ENCODE data around the gene PRSS50.

Gene PRSS50

DNA sequence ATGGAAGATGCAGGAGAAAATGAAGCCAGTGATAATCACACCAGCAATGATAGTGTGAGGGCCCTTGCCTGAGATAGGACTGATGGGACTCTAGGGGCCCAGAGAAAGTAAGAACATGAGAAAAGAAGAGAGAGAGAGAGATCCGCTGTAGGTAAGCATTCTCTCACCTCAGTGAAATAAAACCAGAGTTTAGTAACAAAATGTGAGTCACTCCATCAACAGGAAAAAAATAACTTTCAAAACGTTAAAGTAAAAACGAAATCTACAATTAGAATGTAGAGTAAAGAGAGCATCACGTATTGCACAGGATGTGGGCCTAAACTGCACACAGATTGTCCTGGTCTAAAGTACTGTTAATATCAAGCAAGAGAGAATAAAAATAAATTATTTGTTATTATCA lies 6.8 kb upstream of the PRSS50 start:
- no peak for DNase-seq

DNA sequence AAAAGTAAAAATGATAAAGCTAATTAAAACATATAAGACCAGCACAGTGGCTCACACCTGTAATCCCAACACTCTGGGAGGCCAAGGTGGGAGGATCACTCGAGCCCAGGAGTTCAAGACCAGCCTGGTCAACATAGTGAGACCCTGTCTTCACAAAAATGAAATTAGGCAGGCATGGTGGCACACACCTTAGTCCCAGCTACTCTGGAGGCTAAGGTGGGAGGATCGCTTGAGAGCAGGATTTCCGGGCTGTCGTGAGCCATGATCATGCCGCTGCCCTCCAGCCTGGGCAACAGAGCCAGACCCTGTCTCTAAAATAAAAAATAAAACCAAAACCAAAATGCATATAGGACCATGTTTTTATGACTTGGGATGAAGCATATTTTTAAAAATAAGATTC lies 4.8 kb upstream of the PRSS50 start:
- no peak for DNase-seq

DNA sequence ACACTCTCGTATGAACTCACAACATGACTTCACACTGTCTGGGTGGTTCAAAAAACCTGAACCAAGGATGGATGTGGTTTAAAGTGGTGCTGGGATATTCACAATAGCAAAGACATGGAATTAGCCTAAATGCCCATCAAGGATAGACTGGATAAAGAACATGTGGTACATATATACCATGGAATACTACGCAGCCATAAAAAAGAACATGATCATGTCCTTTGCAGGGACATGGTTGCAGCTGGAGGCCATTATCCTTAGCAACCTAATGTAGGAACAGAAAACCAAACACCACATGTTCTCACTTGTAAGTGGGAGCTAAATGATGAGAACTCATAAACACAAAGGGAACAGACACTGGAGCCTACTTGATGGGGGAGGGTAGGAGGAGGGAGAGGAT lies 3.3 kb upstream of the PRSS50 start:
- DNase-seq = no peak

DNA sequence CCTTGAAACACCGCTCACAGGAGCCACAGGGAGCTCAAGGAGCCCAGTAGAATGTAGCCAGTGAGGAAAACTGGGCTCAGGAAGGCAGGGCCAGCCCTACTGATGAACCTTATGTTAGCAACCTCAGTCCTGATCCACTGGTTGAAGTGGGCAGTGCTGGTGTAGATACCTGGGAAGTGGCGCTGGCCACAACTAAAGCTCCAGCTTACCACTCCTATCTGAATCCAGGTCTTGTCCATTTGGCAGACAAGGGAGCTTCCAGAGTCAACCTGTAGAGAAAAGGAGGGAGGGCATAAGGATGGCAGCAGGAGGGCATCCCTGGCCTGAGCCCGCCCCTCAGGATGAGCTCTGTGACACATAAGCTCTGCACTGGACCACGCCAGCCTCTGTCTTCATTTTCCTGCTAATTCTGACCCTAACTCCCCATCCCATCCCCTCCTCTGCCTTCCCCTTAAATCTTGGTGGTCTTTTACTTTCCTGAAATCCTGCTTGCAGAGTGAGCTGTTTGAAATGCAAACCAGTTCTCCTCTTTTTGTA lies 2.1 kb upstream of the PRSS50 start:
- no peak for DNase-seq

DNA sequence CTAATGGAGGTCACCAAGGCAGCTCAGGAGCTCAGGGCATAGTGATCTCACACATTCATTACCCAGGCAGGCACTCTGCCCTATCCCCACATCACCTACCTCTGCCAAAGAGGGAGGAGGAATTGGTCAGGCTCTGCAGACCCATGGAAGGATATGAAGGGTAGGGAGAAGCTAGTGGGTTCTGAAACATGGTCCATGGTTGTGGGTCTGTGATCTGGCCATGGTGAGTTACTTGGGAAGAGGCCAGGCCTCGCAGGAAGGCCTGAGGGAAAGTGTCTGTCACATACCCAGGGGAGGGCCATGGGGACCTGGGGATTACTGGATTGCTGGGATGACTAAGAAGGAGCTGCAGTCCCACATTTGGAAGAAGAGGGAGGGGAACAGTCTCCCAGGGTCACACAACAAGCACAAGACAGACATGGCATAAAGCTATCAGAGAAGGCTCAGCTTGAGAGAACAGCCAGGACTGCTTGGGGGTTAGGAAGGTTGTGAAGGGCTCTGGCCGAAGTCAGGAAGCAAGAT lies 1.4 kb upstream of the PRSS50 start:
- DNase-seq = no peak

DNA sequence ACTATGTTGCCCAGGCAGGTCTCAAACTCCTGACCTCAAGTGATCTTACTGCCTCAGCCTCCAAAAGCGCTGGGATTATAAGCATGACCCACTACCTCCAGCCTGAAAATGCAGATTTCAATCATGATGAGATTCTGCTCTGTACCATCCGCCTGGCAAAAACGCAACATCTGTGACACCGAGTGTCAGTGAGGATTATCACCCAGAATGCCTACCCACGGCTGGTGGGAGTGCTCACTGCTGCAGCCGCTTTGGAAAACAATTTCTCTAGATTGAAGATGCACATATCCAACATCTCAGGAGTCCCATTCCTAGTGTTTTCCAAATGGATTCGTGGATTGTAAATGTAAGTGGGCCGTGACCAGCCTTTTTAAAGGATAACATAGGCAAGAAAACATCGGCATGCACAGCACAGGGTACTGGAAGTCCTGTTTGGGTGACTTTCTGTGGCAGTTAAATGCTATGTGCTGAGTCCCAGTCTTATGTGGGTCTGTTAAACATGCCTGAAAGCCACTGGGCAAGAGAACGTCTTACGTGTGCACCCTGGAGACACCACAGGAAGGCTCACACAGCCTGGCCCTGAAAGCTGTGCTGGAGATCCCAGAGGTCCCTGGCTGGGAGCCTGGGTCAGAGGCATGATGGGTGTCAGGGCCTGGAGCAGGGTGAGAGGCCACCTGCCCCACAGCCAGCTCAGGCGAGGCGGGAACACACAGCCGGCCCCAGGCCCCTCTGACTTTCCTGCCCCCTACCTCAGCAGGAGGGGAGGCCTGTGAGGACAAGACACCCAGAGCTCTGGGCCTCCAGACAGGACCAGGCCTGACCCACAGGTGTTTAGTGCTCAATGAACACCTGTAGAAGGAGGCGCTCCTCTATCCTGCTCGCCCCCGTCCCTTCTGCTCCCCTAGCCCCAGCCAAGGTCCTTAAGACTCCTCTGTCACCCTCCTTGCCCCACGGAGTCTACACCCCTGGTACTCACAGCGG lies 918 bp downstream of the PRSS50 start:
- no peak for DNase-seq

DNA sequence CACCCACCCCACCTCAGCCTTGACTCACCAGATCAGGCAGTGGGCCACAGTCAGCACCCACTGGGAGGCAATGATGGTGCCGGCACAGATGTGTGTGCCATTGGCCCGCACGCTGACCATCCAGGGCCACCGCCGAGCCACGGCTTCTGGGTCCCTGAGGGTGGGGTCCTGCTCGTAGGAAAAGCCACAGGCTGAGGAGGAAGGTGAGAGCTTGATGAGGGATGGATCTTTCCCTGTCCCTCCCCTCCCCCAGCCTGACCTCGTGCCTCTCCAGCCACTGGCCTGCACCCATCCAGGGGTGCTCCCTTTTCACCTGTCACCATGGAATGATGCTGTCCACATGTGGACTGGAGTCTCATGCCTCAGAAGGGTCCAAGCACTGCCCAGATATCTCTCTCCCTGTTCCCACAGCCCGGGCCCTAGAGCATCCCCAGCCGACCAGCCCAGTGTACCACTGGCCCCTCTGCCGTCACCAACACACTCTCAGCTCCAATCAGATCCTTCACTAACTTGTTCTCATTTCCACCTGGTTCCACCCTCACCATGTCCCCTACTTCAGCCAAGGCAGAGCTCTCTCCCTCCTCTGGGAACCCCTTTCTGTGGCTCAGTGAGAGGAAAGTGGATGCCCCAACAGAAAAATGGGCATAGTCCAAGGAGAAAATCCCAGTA lies 2.0 kb downstream of the PRSS50 start:
- DNase-seq = no peak

DNA sequence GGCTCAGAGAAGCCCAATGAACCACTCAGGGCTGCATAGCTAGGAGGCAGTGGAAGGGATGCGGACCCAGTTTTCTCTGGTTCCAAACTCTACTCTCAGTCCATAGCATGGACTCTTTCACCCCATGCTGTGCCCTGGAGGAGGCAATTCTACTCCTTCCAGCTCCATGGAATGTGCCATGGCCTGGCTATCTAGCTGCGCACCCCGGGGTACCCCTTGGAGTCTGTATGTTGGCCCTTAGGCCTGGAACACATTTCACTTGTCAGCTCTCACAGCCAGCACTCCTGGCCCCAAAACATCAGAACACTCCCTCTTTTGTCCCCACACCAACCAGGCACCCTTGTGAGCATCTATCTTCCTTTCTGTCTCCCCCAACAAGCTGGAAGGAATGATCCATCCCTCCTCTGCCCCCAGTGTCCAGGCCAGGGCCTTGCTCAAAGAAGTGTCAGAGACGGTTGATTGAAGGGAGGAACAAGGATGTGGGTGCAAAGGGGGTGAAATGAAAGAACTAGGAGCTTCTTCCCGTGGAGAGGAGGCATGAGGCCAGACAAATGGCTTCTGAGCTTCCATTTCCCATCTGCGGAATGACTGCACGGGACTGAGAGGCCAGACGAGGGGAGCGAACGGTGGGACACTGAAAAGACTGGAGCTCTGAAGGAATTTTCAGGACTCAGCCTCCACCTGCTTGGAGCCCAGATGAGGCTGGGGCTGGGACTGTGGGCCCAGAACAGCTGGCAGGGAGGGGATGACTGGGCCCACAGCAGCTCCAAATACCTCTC lies 2.8 kb downstream of the PRSS50 start:
- DNase-seq = no peak

DNA sequence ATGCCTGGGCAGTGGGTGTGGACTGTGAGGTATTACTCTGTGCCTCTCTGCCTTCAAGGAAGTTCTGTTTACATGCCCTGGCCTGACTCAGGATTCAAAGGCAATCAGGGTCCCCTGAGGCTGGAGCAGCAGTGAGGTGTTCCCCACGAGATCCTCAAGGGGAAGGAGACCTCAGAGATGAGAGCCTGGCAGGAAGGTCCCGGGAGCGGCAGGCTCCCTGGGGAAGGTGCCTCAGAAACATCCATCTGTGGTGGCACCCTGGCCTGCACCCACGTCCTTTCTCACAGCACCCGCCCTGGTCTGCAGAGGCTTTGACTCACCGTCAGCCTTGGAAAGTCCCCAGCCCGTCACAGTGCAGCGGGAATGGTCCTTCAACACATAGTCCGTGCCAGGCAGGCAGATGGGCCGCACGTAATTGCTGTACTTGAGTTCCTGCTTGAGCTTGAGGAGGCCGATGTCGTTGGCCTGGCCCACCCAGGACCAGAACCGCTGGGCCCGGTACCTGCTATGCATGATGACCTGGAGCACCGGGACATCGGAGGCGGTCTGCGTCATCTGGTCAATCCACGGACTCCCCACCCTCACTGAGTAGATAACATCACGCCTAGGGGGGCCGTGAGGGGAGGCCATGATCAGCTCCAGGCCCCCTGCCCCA lies 3.6 kb downstream of the PRSS50 start:
- DNase-seq = no peak

DNA sequence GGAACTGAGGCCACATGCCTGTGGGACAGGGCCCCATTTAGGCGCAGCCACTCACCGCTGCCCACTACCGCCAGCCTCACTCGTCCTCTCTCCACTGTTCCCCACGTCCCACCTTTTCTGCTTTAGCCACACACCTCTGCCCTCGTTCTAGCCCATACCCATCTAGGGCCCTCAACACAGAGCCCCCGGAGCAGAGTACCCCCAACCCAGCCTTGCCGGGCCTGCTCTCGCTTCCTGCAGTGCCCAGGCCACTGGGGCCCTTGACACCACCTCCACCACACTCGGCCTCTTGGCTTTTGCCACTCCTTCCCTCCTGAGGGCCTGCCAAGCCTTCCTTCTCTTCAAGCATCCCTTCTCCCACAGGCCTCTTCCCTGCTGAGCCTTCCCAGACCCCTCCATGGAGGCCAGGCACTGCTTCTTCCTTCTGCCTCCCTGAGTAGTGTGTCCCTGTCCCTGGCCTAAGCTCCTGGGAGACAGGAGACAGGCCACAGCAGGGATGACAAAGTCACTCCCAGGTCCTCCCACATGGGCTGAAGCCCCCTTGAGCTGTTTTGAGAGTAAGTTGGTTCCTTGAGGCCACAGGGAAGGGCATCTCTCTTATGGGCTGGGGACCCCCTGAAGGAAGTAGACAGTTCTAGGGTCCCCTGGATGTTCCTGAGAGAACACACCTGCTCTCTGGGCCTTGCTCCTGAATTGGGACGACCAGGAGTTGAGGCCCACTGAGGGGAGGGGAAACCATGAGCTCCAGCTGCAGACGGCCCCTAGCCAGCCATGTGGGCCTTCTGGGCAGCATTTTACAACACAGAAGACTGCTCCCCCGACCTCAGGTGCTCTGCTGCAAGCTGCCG lies 4.4 kb downstream of the PRSS50 start:
- no peak for DNase-seq

DNA sequence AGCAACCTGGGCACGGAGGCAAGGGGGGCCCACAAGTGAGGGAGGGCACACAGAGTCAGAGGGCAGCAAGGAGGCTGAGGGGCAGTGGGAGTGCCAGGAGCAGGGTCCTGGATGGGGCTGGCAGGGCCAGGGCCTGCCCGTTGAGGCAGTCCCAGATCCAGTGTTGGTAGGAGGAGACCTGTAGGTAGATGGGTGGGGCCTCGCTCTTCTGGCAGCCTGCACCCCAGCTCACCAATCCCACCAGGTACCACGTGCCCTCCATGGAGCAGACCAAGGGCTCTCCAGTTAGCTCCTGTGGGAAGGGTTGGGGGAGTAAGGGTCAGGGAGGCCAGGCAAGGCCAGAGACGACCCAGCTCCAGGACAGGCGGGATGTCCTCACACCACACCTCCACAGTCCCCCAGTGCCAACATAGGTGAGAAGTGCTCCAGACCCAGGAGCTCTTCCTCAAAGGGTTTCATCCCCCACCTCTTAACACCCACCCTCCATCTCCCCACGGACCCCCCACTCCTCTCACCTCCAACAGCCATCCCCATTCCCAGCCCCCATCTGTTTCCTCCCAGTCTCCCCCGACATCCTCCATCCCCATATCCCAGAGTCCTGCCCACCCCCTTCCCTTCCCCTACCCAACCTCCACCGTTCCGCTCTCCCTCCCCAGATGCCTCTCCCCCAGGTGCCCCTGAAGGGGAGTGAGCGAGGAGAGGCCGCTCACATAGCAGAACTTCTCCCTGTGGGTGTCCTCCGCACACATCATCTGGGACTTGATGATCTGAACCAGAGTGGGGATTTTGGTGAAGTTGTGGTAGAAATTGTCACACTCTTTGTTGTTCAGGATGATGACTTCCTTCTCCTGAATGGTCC lies 5.2 kb downstream of the PRSS50 start:
- no peak for DNase-seq

DNA sequence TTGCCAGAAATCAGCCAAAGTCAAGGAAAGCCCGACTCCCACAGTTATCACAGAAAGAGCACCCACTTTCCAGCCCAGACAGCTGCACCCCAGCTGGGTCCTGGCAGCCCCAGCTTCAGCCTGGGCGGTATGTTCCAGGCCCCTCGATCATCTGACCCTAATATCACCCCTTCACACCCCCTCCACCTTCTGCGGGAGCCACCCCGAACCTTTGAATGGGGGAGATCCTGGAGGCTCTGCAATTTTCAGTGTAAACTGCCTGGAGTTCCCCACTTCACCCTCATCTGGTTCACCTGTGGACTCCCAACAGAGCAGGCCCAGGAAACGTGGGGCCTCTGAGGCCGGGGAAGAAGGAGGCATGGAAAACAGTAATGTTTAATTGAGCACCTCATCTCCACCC lies 5.9 kb downstream of the PRSS50 start:
- no peak for DNase-seq

DNA sequence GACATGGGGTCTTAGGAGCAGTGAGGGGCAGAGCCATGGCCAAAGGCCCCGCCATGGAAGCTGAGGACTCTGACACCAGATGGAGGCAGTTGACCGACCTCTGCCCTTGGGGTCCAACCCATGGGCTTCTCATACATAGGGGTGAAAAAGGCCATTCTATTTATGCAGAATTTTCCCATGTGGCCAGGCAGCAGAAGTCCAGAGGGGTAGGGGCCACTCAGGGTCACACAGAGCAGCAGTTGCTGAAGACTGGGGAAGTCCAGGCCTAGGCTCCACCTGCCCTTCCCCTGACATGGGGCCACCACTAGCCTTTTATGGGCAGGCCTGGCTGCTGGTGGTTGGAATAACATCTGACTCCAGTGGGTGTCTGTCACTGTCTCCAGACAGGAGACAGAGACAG lies 6.4 kb downstream of the PRSS50 start:
- DNase-seq = no peak

DNA sequence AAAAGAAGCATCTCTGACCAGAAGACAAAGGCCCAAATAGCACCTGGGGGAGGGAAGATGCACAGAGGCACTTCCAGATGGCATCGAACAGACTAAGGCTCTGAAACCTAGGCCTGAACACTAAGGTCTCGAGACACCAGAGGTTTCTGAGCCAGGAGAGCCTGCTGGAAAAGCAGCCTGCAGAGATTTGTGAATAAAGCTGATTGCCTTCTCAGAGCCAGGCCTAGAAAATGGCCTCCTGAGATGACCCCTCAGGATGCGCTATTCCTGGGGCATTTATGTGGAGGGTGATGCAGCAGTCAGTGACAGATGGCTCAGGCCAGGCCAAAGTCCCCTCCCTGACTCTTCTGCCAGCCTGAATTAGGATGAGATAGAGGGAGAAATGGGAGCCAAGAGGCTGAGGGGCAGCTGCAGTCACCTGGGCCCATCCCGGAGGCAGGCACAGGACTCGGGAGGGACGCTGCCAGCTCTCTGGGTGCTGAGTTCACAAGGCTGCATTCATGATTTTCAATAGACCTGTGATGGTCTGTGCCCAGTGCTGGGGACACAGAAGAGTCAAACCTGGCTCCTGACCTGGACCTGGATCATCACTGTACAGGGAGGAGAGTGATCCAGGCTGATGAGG lies 6.9 kb downstream of the PRSS50 start:
- no peak for DNase-seq

DNA sequence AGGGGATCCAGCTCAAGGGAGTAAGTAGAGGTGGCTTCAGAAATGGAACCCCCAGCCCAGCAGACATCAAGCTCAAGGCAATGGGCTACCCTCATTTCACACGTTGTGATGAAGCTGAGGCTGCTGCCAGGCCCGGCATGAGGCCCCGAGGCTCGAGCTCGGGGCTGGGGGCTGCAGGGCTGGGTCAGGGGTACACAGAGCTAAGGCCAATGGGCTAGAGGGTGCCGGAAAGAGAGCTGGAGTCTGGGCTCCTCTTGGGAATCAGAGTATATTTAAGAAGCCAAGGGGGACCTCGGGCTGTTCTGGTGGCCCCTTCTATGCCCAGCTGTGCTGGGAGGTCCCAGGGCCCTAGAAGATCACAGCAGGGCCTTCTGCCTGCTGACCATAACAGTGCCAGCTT lies 7.4 kb downstream of the PRSS50 start:
- DNase-seq = no peak

DNA sequence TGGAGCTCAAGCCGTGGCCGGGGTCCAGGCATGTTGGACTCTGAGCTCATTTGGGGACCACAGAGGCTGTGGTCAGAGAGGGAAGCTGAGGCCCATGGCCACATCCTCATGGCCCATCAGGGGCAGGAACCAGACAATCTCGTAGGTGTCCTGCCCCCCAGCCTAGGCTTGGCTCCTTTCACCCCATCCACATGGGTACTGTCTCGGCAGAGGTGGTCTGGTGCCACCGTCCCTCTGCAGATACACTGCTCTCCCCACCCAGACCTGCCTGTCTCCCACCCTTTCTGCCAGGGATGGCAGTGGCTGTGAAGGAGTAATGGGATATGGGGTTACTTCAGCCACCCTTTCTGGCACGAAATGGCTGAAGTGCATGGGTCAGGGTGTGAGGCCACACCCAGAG lies 7.9 kb downstream of the PRSS50 start:
- no peak for DNase-seq

DNA sequence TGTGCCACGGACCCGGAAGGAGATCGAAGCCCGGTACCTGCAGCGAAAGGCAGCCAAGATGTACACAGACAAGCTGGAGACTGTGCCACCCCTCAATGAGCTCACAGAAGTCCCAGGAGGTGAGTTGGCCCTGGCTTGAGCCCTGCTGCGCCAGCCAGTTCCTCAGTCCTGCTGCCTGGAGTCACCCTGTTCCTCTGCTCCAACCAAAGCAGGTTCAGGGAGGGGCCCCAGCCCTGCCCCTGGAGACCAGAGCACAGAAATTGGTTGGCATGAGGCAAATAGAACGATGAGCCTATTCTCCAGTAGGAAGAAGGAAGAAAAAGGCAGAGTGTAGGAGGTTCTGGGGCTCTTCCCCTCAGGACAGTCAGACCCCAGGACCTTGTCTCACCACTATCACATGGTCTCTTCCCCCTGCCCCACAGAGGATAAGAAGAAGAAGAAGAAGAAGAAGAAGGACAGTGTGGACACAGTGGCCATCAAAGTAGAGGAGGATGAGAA lies 8.5 kb downstream of the PRSS50 start:
- no peak for DNase-seq

DNA sequence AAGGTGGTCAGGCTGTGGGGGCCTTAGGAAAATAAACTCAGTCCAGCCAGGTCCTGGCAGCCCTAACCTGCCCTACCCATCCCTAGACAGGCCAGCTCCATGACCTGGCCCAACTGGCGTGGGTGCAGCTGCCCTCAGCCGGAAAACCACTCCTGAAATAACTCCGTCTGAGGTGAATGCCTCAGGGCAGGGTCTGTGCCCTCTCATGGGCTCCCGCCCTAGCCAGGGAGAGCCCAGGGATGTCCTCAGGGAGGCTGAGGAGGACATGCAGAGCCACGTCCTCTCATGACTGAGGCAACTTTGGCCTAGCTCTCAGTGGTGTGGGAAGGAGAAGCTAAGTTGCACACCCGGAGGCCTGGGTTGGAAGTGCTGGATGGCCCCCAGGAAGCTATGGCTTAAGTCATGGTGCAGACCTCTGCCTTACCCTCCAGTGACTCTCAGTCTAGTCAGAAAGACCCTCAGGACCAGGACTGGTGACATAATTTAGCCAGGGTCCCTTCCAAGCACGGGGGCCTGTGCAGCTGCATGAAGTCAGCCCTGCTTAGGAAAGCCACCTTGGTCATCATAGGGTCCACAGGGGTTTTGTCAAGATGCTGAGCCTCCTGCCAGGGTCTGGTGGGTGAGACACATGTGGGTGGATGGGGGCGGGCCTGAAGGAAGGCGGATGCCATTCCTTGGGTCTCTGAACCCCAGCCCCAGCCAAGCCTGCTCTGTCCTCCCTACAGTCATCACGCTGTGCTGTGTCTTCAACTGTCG lies 9.1 kb downstream of the PRSS50 start:
- no peak for DNase-seq

DNA sequence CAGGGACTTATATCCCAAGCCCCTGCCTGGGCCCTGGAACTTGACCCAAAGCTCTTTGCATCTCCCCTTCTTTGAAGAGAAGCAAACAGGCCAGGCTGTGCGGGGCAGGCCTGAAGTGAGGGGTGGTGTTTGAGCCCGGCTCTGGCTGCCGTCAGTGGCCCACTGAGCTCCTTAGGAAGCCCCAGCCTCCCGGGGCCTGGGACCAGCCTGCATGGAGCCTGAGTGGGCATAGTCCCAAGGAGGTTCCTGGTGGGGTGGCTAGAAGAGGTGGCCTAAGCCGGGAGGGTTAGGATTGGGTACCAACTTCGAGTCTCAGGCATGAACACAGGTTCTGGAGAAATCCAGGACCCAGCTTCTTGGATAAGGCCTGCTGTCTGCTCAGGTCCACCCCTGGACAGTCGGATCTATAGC lies 10.1 kb downstream of the PRSS50 start:
- no peak for DNase-seq
